Aorta (tissue), 5 donors: ENCODE measurements around the gene MAGIX. TPM values are rescaled to one million over a fixed set of nuclear protein-coding genes. Genes with fewer than 3 reads are reported as not detected.
A peak's percentile ranks its signal among the peaks of the same experiment; 100 is the strongest.

Experiments used
- ATAC-seq: fragments of 200-7000 bp; cut with Tn5 transposase; one replicate; pipeline ENCODE4 v1.9.1; 2022; ENCODE audit warnings: moderate library complexity; ENCODE audit not compliant: low FRiP score
- DNase-seq, 2 donors: peaks; one replicate each; pipeline ENCODE4 v3.0.0-alpha.2; 2020
- H3K27ac ChIP-seq, 2 donors: one replicate each; pipeline ENCODE4 v1.5.1; 2013; ENCODE audit warnings: low read length in 2 of 2, mild to moderate bottlenecking in 2 of 2, moderate library complexity in 2 of 2, control low read depth in 1 of 2, inconsistent platforms in 1 of 2, low read depth in 1 of 2
- H3K27me3 ChIP-seq, 2 donors: one replicate each; pipeline ENCODE4 v1.6.1; 2013; ENCODE audit warnings: control low read depth in 1 of 2, low read length in 1 of 2, mild to moderate bottlenecking in 1 of 2, moderate library complexity in 1 of 2; ENCODE audit not compliant: insufficient read depth in 2 of 2, control insufficient read depth in 1 of 2
- H3K36me3 ChIP-seq, 2 donors: one replicate each; pipeline ENCODE4 v1.6.1; 2013; ENCODE audit warnings: control low read depth in 1 of 2, low read length in 1 of 2, mild to moderate bottlenecking in 1 of 2; ENCODE audit not compliant: insufficient read depth in 2 of 2, control insufficient read depth in 1 of 2
- H3K4me1 ChIP-seq, 2 donors: one replicate each; pipeline ENCODE4 v1.6.1; 2013; ENCODE audit warnings: low read length in 2 of 2, control low read depth in 1 of 2, mild to moderate bottlenecking in 1 of 2, moderate library complexity in 1 of 2; ENCODE audit not compliant: insufficient read depth in 2 of 2, control insufficient read depth in 1 of 2
- H3K4me3 ChIP-seq, 2 donors: one replicate each; pipeline ENCODE4 v1.5.1; 2013; ENCODE audit warnings: low read length in 2 of 2, control low read depth in 1 of 2, mild to moderate bottlenecking in 1 of 2
- H3K9me3 ChIP-seq: one replicate; pipeline ENCODE4 v1.6.1; 2013; ENCODE audit warnings: mild to moderate bottlenecking, low read length; ENCODE audit not compliant: control insufficient read depth
- WGBS, 2 donors: extraction: QIAGEN DNeasy Blood & Tissue Kit; methylation state at CpG; one replicate each; pipeline ENCODE4 v1.1.7; 2013; 5-methylcytosine and 5-hydroxymethylcytosine counted together
- intact Hi-C, 2 donors: fragments of 100-400 bp; cut with DNase I; formaldehyde crosslinking; loops; one replicate each; pipeline versions ENCODE4 v1.14.2 to v1.15.0; 2022
- polyA plus RNA-seq, 2 donors: library from polyadenylated mRNA; stranded (reverse); fragments of 200-250 nt; gene quantifications; one replicate each; pipeline ENCODE4 v1.2.3, GENCODE V29; 2013
- total RNA-seq, 2 donors: library from RNA; stranded (reverse); fragmentation: NEBNext Ultra II Directional; extraction: Animal tissue kit (Norgen Biotek cat#: 25700); gene quantifications; one replicate each; pipeline ENCODE4 v1.2.1, GENCODE V29; 2021
- donor health status: healthy with polysubstance abuse.
- donor health status: Bipolar disorder and iron deficiency.
- donor health status: DM: no; HTN: no; CAD: no.
- donor health status: DM: no; HTN: no; CAD: no.
- donor health status: DM: yes; HTN: yes; CAD: no.

The MAGIX gene
- total and polyA plus RNA-seq, 4 donors: 1.9 to 4.9 (median 2.7) TPM

DNA sequence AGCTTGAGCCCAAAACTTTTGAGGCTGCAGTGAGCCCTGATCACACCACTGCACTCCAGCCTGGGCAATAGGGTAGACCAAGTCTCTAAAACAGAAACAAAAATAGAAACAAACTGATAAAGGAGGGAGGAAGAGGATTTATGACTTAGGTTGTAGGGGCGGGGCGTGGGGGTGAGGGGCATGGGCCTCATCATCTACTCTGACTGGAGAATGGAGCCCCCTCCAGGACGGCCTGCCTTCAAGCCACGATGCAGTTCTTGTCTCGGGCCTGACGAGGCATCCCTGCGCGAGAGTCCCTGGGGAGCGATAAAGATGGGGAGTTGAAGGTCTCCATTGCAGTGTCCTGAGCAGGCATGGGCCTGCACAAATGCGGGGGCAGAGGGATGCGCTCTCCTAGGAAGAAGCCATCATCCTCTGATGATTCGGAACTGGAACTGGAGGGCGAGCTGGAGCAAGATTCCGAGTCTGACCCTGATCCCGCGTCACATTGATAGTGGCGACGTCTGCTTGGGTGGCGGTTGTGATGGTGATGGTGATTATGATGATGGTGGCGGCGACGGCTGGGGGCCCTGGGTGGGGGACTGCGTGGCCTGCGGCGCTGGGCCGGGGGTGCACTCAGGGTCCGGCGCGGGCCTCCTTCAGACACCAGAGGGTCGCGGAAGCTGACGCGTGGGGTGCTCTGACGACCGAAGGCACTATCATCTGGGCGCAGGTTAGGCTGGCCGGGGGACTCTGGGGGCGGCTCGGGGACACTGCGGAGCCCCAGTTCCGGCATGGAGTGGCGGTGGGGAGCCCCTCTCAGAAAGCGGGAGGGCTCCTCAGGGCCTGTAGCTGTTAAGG lies 13.1 kb downstream of the MAGIX start:
- 85 to 94% methylated on average over 43 of the region's 43 CpGs for WGBS, 2 donors
- H3K4me1 ChIP-seq: no peaks in the 10 kb centered on the region
- H3K4me3 ChIP-seq: no peak overlapping the region
- DNase-seq (no peak), ATAC-seq (no peak)
- no peaks in the 10 kb centered on the region for H3K36me3 ChIP-seq
- H3K27me3 ChIP-seq: no peaks in the 10 kb centered on the region
- H3K9me3 ChIP-seq: no peaks in the 10 kb centered on the region
- no peak overlapping the region for H3K27ac ChIP-seq
- intact Hi-C loops: no loop called here

DNA sequence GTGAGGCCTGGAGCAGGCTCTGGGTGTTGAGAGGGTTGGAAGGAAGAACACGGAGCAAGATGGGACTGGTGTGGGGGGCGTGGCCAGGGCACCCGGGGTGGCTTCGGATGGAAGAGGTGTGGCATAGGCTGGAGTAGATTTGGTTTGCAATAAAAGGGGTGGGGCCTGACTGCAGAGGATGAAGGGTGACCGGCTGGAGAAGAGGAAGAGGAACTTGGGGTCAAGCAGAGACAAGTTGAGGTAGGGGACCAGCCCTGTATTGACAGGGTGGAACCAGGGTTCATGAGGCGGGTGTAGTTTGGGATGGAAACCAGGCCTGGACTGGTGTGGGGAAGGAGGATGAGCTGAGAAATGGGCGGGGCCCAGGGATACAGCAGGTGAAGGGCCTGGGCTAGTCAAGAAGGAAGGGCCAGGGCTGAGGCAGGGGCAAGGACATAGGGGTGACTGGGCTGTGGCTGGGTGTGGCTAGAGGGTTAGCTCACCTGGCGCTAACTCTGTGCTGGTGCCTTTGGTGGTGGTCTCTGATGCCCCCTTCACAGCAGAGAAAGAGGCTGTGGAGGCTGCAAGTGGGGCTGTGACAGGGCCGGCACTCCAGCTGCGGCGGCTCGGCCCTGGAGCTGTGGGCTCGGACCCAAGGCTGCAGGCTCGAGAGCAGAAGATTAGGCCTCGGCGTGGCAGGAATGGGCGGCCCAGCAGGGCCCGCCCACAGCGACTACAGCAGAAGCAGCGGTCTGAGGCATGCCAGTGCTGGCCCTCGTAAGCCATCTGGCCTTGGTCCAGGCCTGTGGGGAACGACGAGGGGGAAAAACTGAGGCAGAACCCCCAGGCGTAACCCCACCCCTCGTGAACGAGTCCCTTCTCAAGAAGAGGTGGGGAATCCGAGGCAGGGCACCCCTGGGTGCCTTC lies 14.1 kb downstream of the MAGIX start:
- DNase-seq: no peak
- Histone ChIP-seq H3K27ac (no peak overlapping the region), H3K4me3 (no peak overlapping the region), H3K4me1 (no peaks in the 10 kb centered on the region), H3K36me3 (no peaks in the 10 kb centered on the region), H3K27me3 (no peaks in the 10 kb centered on the region), H3K9me3 (no peaks in the 10 kb centered on the region)
- no peak for ATAC-seq
- intact Hi-C loops: no loop called here
- 60 to 64% methylated on average over 26 to 27 of the region's 27 CpGs for WGBS, 2 donors

DNA sequence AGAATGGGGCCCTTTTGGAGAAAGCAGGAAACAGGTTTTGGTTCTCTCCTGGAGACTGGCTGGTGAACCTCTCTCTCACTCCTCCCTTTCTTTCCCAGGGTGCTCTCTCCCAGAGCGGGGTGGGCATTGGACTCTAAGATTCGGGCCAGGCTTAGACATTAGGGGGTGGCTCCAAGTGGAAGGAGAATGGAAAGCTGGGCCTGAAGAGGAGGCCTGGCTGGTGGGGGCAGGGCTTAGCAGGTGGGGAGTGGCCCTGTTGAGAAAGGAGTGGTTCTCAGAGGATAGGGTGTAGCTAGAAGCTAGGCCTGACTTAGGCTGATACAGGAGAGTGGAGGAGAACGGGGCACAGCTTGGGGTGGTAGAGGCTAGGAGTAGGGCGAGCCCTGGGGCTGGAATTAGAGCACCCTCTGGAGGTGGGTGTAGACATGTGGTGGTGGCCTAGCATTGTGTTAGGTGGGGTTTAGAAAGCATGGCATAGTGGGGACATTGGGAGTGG lies 14.8 kb downstream of the MAGIX start:
- ATAC-seq: no peak
- Histone ChIP-seq H3K27me3 (no peaks in the 10 kb centered on the region), H3K4me3 (no peak overlapping the region), H3K9me3 (no peaks in the 10 kb centered on the region), H3K36me3 (no peaks in the 10 kb centered on the region), H3K4me1 (no peaks in the 10 kb centered on the region), H3K27ac (no peak overlapping the region)
- intact Hi-C loops: no loop called here
- WGBS, 2 donors: 68 to 77% methylated on average over 4 of the region's 4 CpGs
- no peak for DNase-seq

DNA sequence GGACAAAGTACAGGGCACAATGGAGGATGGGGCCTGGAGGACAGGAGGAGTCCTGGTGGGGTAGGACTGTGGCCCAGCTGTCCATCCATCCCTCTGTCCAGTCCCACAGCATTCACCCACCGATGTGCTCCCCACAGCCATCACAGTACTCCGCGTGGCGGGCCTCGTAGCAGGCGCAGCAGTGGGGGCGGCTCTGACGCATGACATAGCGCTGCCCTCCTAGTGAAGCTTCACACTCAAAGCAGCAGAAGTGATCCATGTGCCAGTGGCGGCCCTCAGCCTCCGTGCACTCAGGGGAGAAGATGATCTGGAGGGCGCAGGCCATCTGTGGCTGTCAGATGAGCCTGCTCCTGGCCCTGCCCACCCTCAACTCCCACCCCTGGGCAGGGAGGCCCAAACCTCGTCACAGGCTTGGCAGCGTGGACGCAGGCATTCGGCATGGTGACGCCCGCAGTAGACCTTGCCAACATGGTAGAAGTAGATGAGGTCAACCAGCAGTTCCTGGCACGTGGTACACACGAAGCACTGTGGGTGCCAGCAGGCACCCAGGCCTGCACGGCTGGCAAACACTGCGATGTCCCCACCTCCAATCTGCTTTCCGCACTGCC lies 15.4 kb downstream of the MAGIX start:
- DNase-seq: no peak
- Histone ChIP-seq H3K4me3 (no peak overlapping the region), H3K27ac (no peak overlapping the region), H3K36me3 (no peaks in the 10 kb centered on the region), H3K27me3 (no peaks in the 10 kb centered on the region), H3K9me3 (no peaks in the 10 kb centered on the region), H3K4me1 (no peaks in the 10 kb centered on the region)
- ATAC-seq: peak; percentile 6
- WGBS, 2 donors: 61 to 67% methylated on average over 23 of the region's 23 CpGs
- intact Hi-C loops: no loop called here

GRCh38 chrX:49178537-49178936 lies 16.0 kb downstream of the MAGIX start:
- DNase-seq (no peak), ATAC-seq (no peak)
- Histone ChIP-seq H3K9me3 (no peaks in the 10 kb centered on the region), H3K27ac (no peak overlapping the region), H3K4me3 (no peak overlapping the region), H3K27me3 (no peaks in the 10 kb centered on the region), H3K4me1 (no peaks in the 10 kb centered on the region), H3K36me3 (no peaks in the 10 kb centered on the region)
- 82 to 92% methylated on average over 3 of the region's 3 CpGs for WGBS, 2 donors
- intact Hi-C loops: no loop called here

GRCh38 chrX:49179358-49179757 lies 16.8 kb downstream of the MAGIX start:
- Histone ChIP-seq H3K27me3 (no peaks in the 10 kb centered on the region), H3K27ac (no peak overlapping the region), H3K4me1 (no peaks in the 10 kb centered on the region), H3K9me3 (no peaks in the 10 kb centered on the region), H3K4me3 (no peak overlapping the region), H3K36me3 (no peaks in the 10 kb centered on the region)
- DNase-seq (no peak), ATAC-seq (no peak)
- intact Hi-C loops: no loop called here
- WGBS, 2 donors: 71 to 89% methylated on average over 2 of the region's 2 CpGs

- no peak for ATAC-seq
- Histone ChIP-seq H3K36me3 (no peaks in the 10 kb centered on the region), H3K4me3 (no peak overlapping the region), H3K27me3 (no peaks in the 10 kb centered on the region), H3K27ac (no peak overlapping the region), H3K9me3 (no peaks in the 10 kb centered on the region), H3K4me1 (no peaks in the 10 kb centered on the region)
- intact Hi-C loops: no loop called here
- DNase-seq: peak in 1 of 2 donors; percentile 68
- WGBS, 2 donors: 80% methylated on average over 18 of the region's 18 CpGs
Observed at GRCh38 chrX:49183701-49184281, 21.2 kb downstream of the MAGIX start.
